DMS114 treated with DMSO at 0.1 percent for 48 hours (cell line): ENCODE measurements around the gene PXDN.
"Not testable (repeated sequence)": the region's sequence is repeated elsewhere in the genome, so short reads cannot be mapped to it uniquely, and the experiment has no call there.

Source experiments
- DNase-seq: peaks from one replicate; lab custom pipeline; 2025; ENCODE audit not compliant: unreplicated experiment; lab: John Stamatoyannopoulos, UW

PXDN gene

GRCh38 chr2:1639086-1639858, 105.0 kb downstream of the PXDN start:
- no peak for DNase-seq

GRCh38 chr2:1638281-1638860, 105.9 kb downstream of the PXDN start:
- DNase-seq = no peak

GRCh38 chr2:1636791-1637415, 107.4 kb downstream of the PXDN start:
- no peak for DNase-seq

GRCh38 chr2:1635823-1636222, 108.5 kb downstream of the PXDN start:
- DNase-seq = no peak

GRCh38 chr2:1634681-1635341, 109.5 kb downstream of the PXDN start:
- DNase-seq = no peak

- no peak for DNase-seq
These were observed 110.3 kb downstream of the PXDN start for GRCh38 chr2:1633936-1634587.

GRCh38 chr2:1633092-1633671, 111.1 kb downstream of the PXDN start:
- no peak for DNase-seq

GRCh38 chr2:1632510-1632909, 111.8 kb downstream of the PXDN start:
- DNase-seq = no peak

GRCh38 chr2:1632002-1632348, 112.3 kb downstream of the PXDN start:
- DNase-seq = no peak

- DNase-seq = no peak
These were observed 112.9 kb downstream of the PXDN start for GRCh38 chr2:1631292-1632001.

- no peak for DNase-seq
These were observed 115.4 kb downstream of the PXDN start for GRCh38 chr2:1628893-1629292.

- no peak for DNase-seq
These were observed 116.5 kb downstream of the PXDN start for GRCh38 chr2:1627628-1628381.

GRCh38 chr2:1626271-1626681, 118.0 kb downstream of the PXDN start:
- DNase-seq = no peak

GRCh38 chr2:1625281-1626001, 118.9 kb downstream of the PXDN start:
- DNase-seq = no peak

GRCh38 chr2:1623906-1624445, 120.3 kb downstream of the PXDN start:
- no peak for DNase-seq

- DNase-seq = no peak
These were observed 121.7 kb downstream of the PXDN start for GRCh38 chr2:1622521-1623200.

GRCh38 chr2:1621976-1622375, 122.3 kb downstream of the PXDN start:
- DNase-seq = not testable (repeated sequence)

GRCh38 chr2:1621501-1621900, 122.8 kb downstream of the PXDN start:
- no peak for DNase-seq
